ENCODE measurements around the gene ARHGAP10.

Gene ARHGAP10

DNA sequence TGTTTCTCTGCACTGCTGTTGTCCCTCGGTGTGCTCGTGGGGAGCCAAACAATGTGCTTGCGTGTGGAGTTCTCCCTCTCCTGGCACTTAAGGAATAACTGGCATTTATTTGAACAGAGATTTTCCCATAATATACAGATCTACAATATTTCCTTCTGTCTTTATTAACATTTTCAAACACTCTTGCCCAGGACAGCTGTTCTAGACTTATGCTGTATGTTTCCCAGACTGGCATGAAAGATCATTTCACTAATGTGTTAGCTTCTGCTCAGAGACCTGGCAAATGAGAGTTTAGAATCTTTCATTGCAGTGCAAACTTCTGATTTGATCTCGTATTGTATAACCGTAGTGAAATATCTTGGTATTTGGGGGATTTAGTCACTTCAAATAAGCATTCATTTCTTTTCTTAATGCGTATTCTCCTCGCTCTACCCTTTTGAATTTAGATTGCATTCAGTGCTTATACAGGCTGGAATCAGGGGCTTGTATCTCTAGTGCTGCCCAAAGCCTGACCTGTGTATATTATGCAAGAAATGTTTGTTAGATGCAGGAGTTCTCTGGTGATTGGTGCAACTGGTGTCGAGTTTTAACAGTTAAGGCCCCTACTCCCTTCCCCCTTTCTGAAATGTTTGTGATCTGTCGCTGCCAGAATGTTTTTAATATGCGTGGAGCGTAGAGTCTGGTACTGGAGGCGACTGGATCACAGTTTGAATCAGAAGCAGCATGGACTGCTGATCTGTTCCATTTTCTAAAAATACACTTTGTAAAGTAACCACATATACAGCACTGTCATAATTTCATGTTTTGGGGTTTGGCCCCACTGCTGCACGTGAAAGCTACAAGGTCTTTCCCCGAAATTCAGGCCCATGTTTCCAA lies 326.3 kb downstream of the ARHGAP10 start:
- H3K4me1 ChIP-seq (ENCODE audit: insufficient read depth, low read length), result no peaks in the 10 kb centered on the region

DNA sequence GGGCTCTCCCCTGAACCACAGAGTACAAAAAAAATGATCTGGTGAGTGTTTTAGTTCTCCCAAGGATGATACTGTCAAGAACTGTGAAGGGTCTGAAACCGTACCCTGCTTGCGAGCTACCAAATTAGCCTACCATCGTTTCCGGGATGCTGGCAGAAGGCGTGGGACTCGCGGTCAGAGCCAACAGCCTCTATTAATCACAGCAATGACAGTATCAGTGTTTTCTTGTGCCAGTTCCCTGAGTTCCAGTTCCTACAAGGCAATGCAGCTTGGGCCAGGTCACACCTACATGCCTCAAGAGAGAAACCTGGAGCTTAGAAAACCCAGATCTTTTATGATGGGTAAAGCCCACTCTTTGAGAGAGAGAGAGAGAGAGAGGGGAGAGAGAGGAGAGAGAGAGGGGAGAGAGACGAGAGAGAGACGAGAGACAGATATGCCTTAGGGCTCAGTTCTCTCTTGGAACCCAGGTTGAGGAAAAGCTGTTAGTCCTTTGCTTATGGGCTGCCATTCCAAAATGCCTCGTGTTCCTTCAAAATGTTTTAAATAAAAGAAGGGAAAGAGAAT lies 327.8 kb downstream of the ARHGAP10 start:
- Histone ChIP-seq H3K9ac (ENCODE audit: low read depth, low read length) (no peak overlapping the region), H3K4me1 (ENCODE audit: insufficient read depth, low read length) (no peaks in the 10 kb centered on the region), H4K20me1 (ENCODE audit: insufficient read depth, low read length) (no peaks in the 10 kb centered on the region), H3K9me3 (ENCODE audit: insufficient read depth, low read length, severe bottlenecking) (no peaks in the 10 kb centered on the region), H3K79me2 (ENCODE audit: insufficient read depth, low read length) (no peaks in the 10 kb centered on the region), H3K27ac (ENCODE audit: low read length) (no peak overlapping the region), H3K4me2 (ENCODE audit: insufficient read depth, low read length) (no peak overlapping the region), H3K4me3 (ENCODE audit: low read depth in 1 of 2, low read length in 2 of 2) (no peak overlapping the region), H2AFZ (ENCODE audit: low read depth, low read length) (no peak overlapping the region), H3K36me3 (ENCODE audit: insufficient read depth, low read length) (no peaks in the 10 kb centered on the region), H3K27me3 (ENCODE audit: insufficient read depth, low read length, poor library complexity) (no peaks in the 10 kb centered on the region)
- no peak for DNase-seq
- ATAC-seq (ENCODE audit: insufficient read depth, low read depth), result no peak
- TF ChIP-seq, protein P1, sequence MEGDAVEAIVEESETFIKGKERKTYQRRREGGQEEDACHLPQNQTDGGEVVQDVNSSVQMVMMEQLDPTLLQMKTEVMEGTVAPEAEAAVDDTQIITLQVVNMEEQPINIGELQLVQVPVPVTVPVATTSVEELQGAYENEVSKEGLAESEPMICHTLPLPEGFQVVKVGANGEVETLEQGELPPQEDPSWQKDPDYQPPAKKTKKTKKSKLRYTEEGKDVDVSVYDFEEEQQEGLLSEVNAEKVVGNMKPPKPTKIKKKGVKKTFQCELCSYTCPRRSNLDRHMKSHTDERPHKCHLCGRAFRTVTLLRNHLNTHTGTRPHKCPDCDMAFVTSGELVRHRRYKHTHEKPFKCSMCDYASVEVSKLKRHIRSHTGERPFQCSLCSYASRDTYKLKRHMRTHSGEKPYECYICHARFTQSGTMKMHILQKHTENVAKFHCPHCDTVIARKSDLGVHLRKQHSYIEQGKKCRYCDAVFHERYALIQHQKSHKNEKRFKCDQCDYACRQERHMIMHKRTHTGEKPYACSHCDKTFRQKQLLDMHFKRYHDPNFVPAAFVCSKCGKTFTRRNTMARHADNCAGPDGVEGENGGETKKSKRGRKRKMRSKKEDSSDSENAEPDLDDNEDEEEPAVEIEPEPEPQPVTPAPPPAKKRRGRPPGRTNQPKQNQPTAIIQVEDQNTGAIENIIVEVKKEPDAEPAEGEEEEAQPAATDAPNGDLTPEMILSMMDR (IDR thresholded peaks at IDR 0.05; ENCODE audit: borderline replicate concordance, extremely low read depth, low read length, poor library complexity, severe bottlenecking), result no peak
- TF ChIP-seq EZH2 (IDR thresholded peaks at IDR 0.05; ENCODE audit: borderline replicate concordance, low read depth, low read length, severe bottlenecking), result no peak

More for the DNA sequence above, 326.3 kb downstream of the ARHGAP10 start:
- Histone ChIP-seq H3K4me2 (ENCODE audit: insufficient read depth, low read length) (no peak overlapping the region), H3K79me2 (ENCODE audit: insufficient read depth, low read length) (no peaks in the 10 kb centered on the region), H3K9ac (ENCODE audit: low read depth, low read length) (no peak overlapping the region), H3K9me3 (ENCODE audit: insufficient read depth, low read length, severe bottlenecking) (no peaks in the 10 kb centered on the region), H4K20me1 (ENCODE audit: insufficient read depth, low read length) (no peaks in the 10 kb centered on the region), H3K27ac (ENCODE audit: low read length) (no peak overlapping the region), H3K4me3 (ENCODE audit: low read depth in 1 of 2, low read length in 2 of 2) (no peak overlapping the region), H3K36me3 (ENCODE audit: insufficient read depth, low read length) (no peaks in the 10 kb centered on the region), H2AFZ (ENCODE audit: low read depth, low read length) (no peak overlapping the region), H3K27me3 (ENCODE audit: insufficient read depth, low read length, poor library complexity) (no peaks in the 10 kb centered on the region)
- TF ChIP-seq EZH2 (IDR thresholded peaks at IDR 0.05; ENCODE audit: borderline replicate concordance, low read depth, low read length, severe bottlenecking), result no peak
- TF ChIP-seq, protein P1 (IDR thresholded peaks at IDR 0.05; ENCODE audit: borderline replicate concordance, extremely low read depth, low read length, poor library complexity, severe bottlenecking), result no peak
- ATAC-seq (ENCODE audit: insufficient read depth, low read depth) (no peak), DNase-seq (no peak)

DNA sequence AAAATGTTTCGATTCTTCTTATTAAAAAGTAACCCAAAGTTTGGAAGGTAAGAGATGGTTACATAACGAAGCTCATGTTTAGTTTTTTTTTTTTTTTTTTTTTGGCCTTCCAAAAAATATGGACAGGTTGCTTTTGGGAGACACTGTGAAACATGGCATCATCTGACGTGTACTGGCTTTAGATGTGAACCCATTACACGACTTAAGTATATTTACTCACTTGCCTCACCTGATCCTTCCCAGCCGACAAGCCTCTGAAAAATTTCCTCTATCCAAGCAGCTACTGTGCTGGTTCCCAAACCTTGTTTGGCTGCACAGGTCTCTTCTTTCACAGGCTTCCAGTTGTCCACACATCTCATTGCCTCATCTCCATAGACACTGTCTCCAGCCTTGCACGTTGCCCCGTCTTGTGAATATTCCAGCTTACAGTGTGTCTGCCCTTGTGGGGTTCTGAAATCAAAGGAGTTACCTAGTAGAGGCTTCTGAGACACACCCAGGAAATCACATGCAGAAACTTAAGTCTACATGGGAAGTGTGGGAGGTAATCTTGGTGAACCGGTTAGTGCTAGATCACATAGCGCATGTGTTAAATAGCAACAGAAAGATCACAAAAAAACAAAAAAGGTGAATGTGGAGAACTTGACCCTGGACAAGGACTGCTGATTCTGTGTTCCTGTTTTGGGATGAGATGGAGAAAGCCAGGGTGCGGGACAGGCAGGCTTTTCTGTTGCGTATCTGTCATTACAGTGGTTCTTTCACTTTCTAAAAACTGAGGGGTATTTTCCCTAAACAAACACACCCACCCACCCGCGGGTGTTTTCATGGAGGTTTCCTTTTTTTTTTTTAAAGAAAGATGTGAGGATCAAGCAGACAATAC lies 328.6 kb downstream of the ARHGAP10 start:
- Histone ChIP-seq H3K9ac (ENCODE audit: low read depth, low read length) (no peak overlapping the region), H4K20me1 (ENCODE audit: insufficient read depth, low read length) (no peaks in the 10 kb centered on the region), H3K36me3 (ENCODE audit: insufficient read depth, low read length) (no peaks in the 10 kb centered on the region), H3K4me1 (ENCODE audit: insufficient read depth, low read length) (no peaks in the 10 kb centered on the region), H3K27ac (ENCODE audit: low read length) (no peak overlapping the region), H2AFZ (ENCODE audit: low read depth, low read length) (no peak overlapping the region), H3K9me3 (ENCODE audit: insufficient read depth, low read length, severe bottlenecking) (no peaks in the 10 kb centered on the region), H3K4me2 (ENCODE audit: insufficient read depth, low read length) (no peak overlapping the region), H3K4me3 (ENCODE audit: low read depth in 1 of 2, low read length in 2 of 2) (no peak overlapping the region), H3K27me3 (ENCODE audit: insufficient read depth, low read length, poor library complexity) (no peaks in the 10 kb centered on the region), H3K79me2 (ENCODE audit: insufficient read depth, low read length) (no peaks in the 10 kb centered on the region)
- TF ChIP-seq, protein P1 (IDR thresholded peaks at IDR 0.05; ENCODE audit: borderline replicate concordance, extremely low read depth, low read length, poor library complexity, severe bottlenecking), result no peak
- no peak for DNase-seq
- ATAC-seq (ENCODE audit: insufficient read depth, low read depth), result no peak

Measured in DND-41 (cell line).